Measurements from ENCODE around the gene DNAJB1. TPM values are rescaled to one million over a fixed set of nuclear protein-coding genes. Genes with fewer than 3 reads are reported as not detected.
A peak's percentile ranks its signal among the peaks of the same experiment; 100 is the strongest.

The DNAJB1 gene
- total and polyA plus RNA-seq, 2 experiments from 2014 or later = 101 to 124 TPM

GRCh38 chr19:14496029-14496833 lies 22.0 kb downstream of the DNAJB1 start, which contains the start of gene GIPC1:
Gene GIPC1, minus strand, starts transcription at chr19:14496127. Its CDS starts 13,151 bp downstream, at chr19:14482976.
- Histone ChIP-seq H2AFZ (peak within 1 kb of the TSS; percentile 68), H3K4me2 (ENCODE audit: unreplicated experiment) (peak within 1 kb of the TSS; percentile 77), H3K9me2 (ENCODE audit: insufficient read depth) (no peaks in the 10 kb centered on the region), H3K36me3 (ENCODE audit: low read depth) (no peaks in the 10 kb centered on the region), H3K9ac (peak within 1 kb of the TSS; percentile 81), H3F3A (ENCODE audit: insufficient read depth) (peaks cover 9% of the 10 kb centered on the region), H3K27me3 (replicated peaks; ENCODE audit: insufficient read depth) (no peaks in the 10 kb centered on the region), H3K4me3 (peak within 1 kb of the TSS; percentile 84), H4K20me1 (ENCODE audit: insufficient read depth) (no peaks in the 10 kb centered on the region), H3K4me1 (ENCODE audit: insufficient read depth) (peaks cover 18% of the 10 kb centered on the region), H3K27ac (peak within 1 kb of the TSS; percentile 19), H3K9me3 (ENCODE audit: low read depth) (no peaks in the 10 kb centered on the region), H3K79me2 (ENCODE audit: insufficient read depth) (peaks cover 44% of the 10 kb centered on the region)
- no peak for TF ChIP-seq EZH2 (IDR thresholded peaks at IDR 0.05; ENCODE audit: insufficient read depth, poor library complexity, severe bottlenecking)
- no peak for TF ChIP-seq EZH2phosphoT487 (IDR thresholded peaks at IDR 0.05; ENCODE audit: insufficient read depth, low read depth)
- 3 to 7% methylated on average over 33 to 63 of the region's 71 CpGs for WGBS, 2 experiments (ENCODE audit: low coverage in 1 of 2, low lambda C conversion rate in 2 of 2, missing lambda C conversion rate in 2 of 2)
- DNase-seq = peak; percentile 99
- in situ Hi-C loops (cut with MboI) = no loop called here

DNA sequence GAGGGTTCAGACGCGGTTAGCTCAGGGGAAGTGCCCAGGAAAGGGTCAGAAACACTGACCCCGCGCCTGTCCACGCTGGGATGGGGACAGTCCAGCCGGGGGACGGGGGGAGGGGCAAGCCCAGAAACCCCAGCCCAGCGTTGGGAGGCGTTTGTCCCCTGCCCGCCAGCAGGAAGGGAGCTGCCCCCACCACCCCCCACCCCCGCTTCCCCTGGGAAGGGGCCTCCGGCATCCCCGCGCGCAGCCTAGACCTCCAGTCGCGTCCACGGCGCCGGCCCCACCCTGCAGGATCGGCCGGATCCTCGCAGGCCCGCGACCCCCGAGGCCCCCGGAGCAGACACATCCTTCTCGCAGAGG lies 22.5 kb downstream of the DNAJB1 start:
- in situ Hi-C loops (cut with MboI) = no loop called here
- Histone ChIP-seq H3K4me3 (peak overlapping the region; percentile 84), H3K9ac (peak overlapping the region; percentile 81), H3K36me3 (ENCODE audit: low read depth) (no peaks in the 10 kb centered on the region), H3K9me2 (ENCODE audit: insufficient read depth) (no peaks in the 10 kb centered on the region), H3K79me2 (ENCODE audit: insufficient read depth) (peaks cover 44% of the 10 kb centered on the region), H4K20me1 (ENCODE audit: insufficient read depth) (no peaks in the 10 kb centered on the region), H3K4me2 (ENCODE audit: unreplicated experiment) (peak overlapping the region; percentile 77), H3F3A (ENCODE audit: insufficient read depth) (peaks cover 9% of the 10 kb centered on the region), H3K9me3 (ENCODE audit: low read depth) (no peaks in the 10 kb centered on the region), H3K27me3 (replicated peaks; ENCODE audit: insufficient read depth) (no peaks in the 10 kb centered on the region), H3K4me1 (ENCODE audit: insufficient read depth) (peaks cover 18% of the 10 kb centered on the region), H3K27ac (peak overlapping the region; percentile 13; the same call in 1 of the 2 replicates), H2AFZ (peak overlapping the region; percentile 35)
- no peak for DNase-seq
- TF ChIP-seq EZH2 (IDR thresholded peaks at IDR 0.05; ENCODE audit: insufficient read depth, poor library complexity, severe bottlenecking) = no peak
- no peak for TF ChIP-seq EZH2phosphoT487 (IDR thresholded peaks at IDR 0.05; ENCODE audit: insufficient read depth, low read depth)
- 0 to 1% methylated on average over 5 to 27 of the region's 28 CpGs for WGBS, 2 experiments (ENCODE audit: low coverage in 1 of 2, low lambda C conversion rate in 2 of 2, missing lambda C conversion rate in 2 of 2)

- Histone ChIP-seq H3F3A (ENCODE audit: insufficient read depth) (peaks cover 9% of the 10 kb centered on the region), H3K4me1 (ENCODE audit: insufficient read depth) (peaks cover 18% of the 10 kb centered on the region), H3K9me3 (ENCODE audit: low read depth) (no peaks in the 10 kb centered on the region), H3K9me2 (ENCODE audit: insufficient read depth) (no peaks in the 10 kb centered on the region), H3K4me3 (peak overlapping the region; percentile 84), H3K4me2 (ENCODE audit: unreplicated experiment) (peak overlapping the region; percentile 77), H3K36me3 (ENCODE audit: low read depth) (no peaks in the 10 kb centered on the region), H3K27ac (peak overlapping the region; percentile 19), H4K20me1 (ENCODE audit: insufficient read depth) (no peaks in the 10 kb centered on the region), H3K27me3 (replicated peaks; ENCODE audit: insufficient read depth) (no peaks in the 10 kb centered on the region), H3K9ac (peak overlapping the region; percentile 81), H3K79me2 (ENCODE audit: insufficient read depth) (peaks cover 44% of the 10 kb centered on the region), H2AFZ (peak overlapping the region; percentile 35)
- peak; percentile 51 for DNase-seq
- WGBS, 2 experiments (ENCODE audit: low coverage in 1 of 2, low lambda C conversion rate in 2 of 2, missing lambda C conversion rate in 2 of 2) = 1 to 5% methylated on average over 11 to 14 of the region's 14 CpGs
- no peak for TF ChIP-seq EZH2phosphoT487 (IDR thresholded peaks at IDR 0.05; ENCODE audit: insufficient read depth, low read depth)
- TF ChIP-seq EZH2 (IDR thresholded peaks at IDR 0.05; ENCODE audit: insufficient read depth, poor library complexity, severe bottlenecking) = no peak
- in situ Hi-C loops (cut with MboI) = no loop called here
Measured at GRCh38 chr19:14494910-14495671, 23.1 kb downstream of the DNAJB1 start.

- H3K9ac ChIP-seq = peak overlapping the region; percentile 81
Measured at GRCh38 chr19:14494411-14494810, 23.8 kb downstream of the DNAJB1 start.

More at GRCh38 chr19:14494411-14494810, 23.8 kb downstream of the DNAJB1 start:
- Histone ChIP-seq H3K36me3 (ENCODE audit: low read depth) (no peaks in the 10 kb centered on the region), H3K4me1 (ENCODE audit: insufficient read depth) (peaks cover 18% of the 10 kb centered on the region), H3F3A (ENCODE audit: insufficient read depth) (peaks cover 9% of the 10 kb centered on the region), H3K79me2 (ENCODE audit: insufficient read depth) (peaks cover 49% of the 10 kb centered on the region), H3K4me3 (peak overlapping the region; percentile 84), H3K27me3 (replicated peaks; ENCODE audit: insufficient read depth) (no peaks in the 10 kb centered on the region), H3K27ac (0 out of 2 replicates have a peak overlapping the region, but pooled peaks have one; percentile 19), H3K4me2 (ENCODE audit: unreplicated experiment) (peak overlapping the region; percentile 77), H3K9me2 (ENCODE audit: insufficient read depth) (no peaks in the 10 kb centered on the region), H4K20me1 (ENCODE audit: insufficient read depth) (no peaks in the 10 kb centered on the region), H3K9me3 (ENCODE audit: low read depth) (no peaks in the 10 kb centered on the region), H2AFZ (no peak overlapping the region)
- in situ Hi-C loops (cut with MboI) = no loop called here
- TF ChIP-seq EZH2phosphoT487 (IDR thresholded peaks at IDR 0.05; ENCODE audit: insufficient read depth, low read depth) (no peak), EZH2 (IDR thresholded peaks at IDR 0.05; ENCODE audit: insufficient read depth, poor library complexity, severe bottlenecking) (no peak)
- 73 to 82% methylated on average over 4 of the region's 4 CpGs for WGBS, 2 experiments (ENCODE audit: low coverage in 1 of 2, low lambda C conversion rate in 2 of 2, missing lambda C conversion rate in 2 of 2)
- no peak for DNase-seq

Data from GM23248 (cell line).